A549 (cell line): ENCODE results near the gene VDAC2. TPM values are rescaled to one million over a fixed set of nuclear protein-coding genes. Genes with fewer than 3 reads are reported as not detected.

Source experiments
- ATAC-seq, 2 experiments: fragments of 200-7000 bp in 1 of 2; fragments of >200 bp in 1 of 2; cut with Nextera tagmentation in 1 of 2; cut with Tn5 transposase in 1 of 2; 3 replicates each; pipeline versions ENCODE4 v1.8.0 to v1.9.1; 2018 to 2020; ENCODE audit warnings: mild to moderate bottlenecking in 1 of 2, moderate library complexity in 1 of 2
- CTCF ChIA-PET: fragments of 300-600 bp; sonication (Branson Sonifier 250); formaldehyde crosslinking; extraction: SDS; loops from one replicate; lab custom pipeline; 2021; ENCODE audit warnings: antibody characterized with exemption, inconsistent platforms; lab: Yijun Ruan, JAX
- POLR2A ChIA-PET: fragments of 350-600 bp; formaldehyde crosslinking; extraction: SDS; loops from one replicate; lab custom pipeline; 2021; ENCODE audit warnings: antibody characterized with exemption, inconsistent platforms; lab: Yijun Ruan, JAX
- DNase-seq, 2 experiments: peaks; one replicate each; pipeline versions ENCODE4 v3.0.0 to v3.0.0-alpha.2; 2011 to 2016; ENCODE audit warnings: low read depth in 1 of 2, low spot score in 1 of 2
- FAIRE-seq: peaks from 2 replicates; lab custom pipeline; 2011; peaks lifted over from hg19 to GRCh38; lab: Jason Lieb, UNC
- H3K27ac ChIP-seq, 2 experiments: fragments of >200 bp; sonication (Bioruptor Twin); formaldehyde crosslinking; 3 replicates each; pipeline ENCODE4 v1.5.1; 2016 to 2017
- H3K4me1 ChIP-seq: fragments of >200 bp; sonication (Bioruptor Twin); formaldehyde crosslinking; 3 replicates; pipeline ENCODE4 v1.6.1; 2016
- H3K4me2 ChIP-seq: fragments of >200 bp; sonication (Bioruptor Twin); formaldehyde crosslinking; 3 replicates; pipeline ENCODE4 v1.6.1; 2016
- H3K4me3 ChIP-seq: fragments of >200 bp; sonication (Bioruptor Twin); formaldehyde crosslinking; 3 replicates; pipeline ENCODE4 v1.5.1; 2016
- H3K9me3 ChIP-seq: fragments of >200 bp; sonication (Bioruptor Twin); formaldehyde crosslinking; 3 replicates; pipeline ENCODE4 v1.6.1; 2016
- CHD2 ChIP-seq: fragments of 150-350 bp; IDR thresholded peaks from 2 replicates; pipeline ENCODE4 v1.6.1; 2014; ENCODE audit warnings: low read length; ENCODE audit not compliant: partially characterized antibody
- EHF ChIP-seq: fragments of 250-450 bp; sonication (Bioruptor Pico); IDR thresholded peaks from 2 replicates; pipeline ENCODE4 v1.5.0; 2020; ENCODE audit warnings: mild to moderate bottlenecking
- EHMT2 ChIP-seq: fragments of 200-600 bp; sonication (generic); IDR thresholded peaks from 2 replicates; pipeline ENCODE4 v1.6.1; 2016; ENCODE audit warnings: antibody characterized with exemption, low read depth, mild to moderate bottlenecking, moderate library complexity
- EP300 ChIP-seq, 2 experiments: fragments of >200 bp; sonication (Bioruptor Twin); formaldehyde crosslinking; IDR thresholded peaks; 2 replicates in 1 of 2; 3 replicates in 1 of 2; pipeline ENCODE4 v1.6.1; 2016 to 2017
- FOSL2 ChIP-seq, 2 experiments: fragments of 450-650 bp in 1 of 2; fragments of >200 bp in 1 of 2; sonication (Bioruptor Twin) in 1 of 2; formaldehyde crosslinking; IDR thresholded peaks; 2 replicates each; pipeline versions ENCODE4 v1.5.0 to v1.6.1; 2016 to 2020; ENCODE audit warnings: mild to moderate bottlenecking in 1 of 2, moderate library complexity in 1 of 2
- FOXS1 ChIP-seq: fragments of 250-450 bp; sonication (Bioruptor Pico); IDR thresholded peaks from 2 replicates; pipeline ENCODE4 v1.5.0; 2020; ENCODE audit warnings: mild to moderate bottlenecking, moderate library complexity
- HDAC2 ChIP-seq: fragments of 200-600 bp; sonication (generic); IDR thresholded peaks from 2 replicates; pipeline ENCODE4 v1.6.1; 2016
- HEYL ChIP-seq: fragments of 250-450 bp; sonication (Bioruptor Pico); IDR thresholded peaks from 2 replicates; pipeline ENCODE4 v1.8.0; 2021; ENCODE audit warnings: mild to moderate bottlenecking, moderate library complexity
- HOXA7 ChIP-seq: fragments of 250-450 bp; sonication (Bioruptor Pico); IDR thresholded peaks from 2 replicates; pipeline ENCODE4 v1.5.0; 2020; ENCODE audit warnings: mild to moderate bottlenecking, moderate library complexity
- JUN ChIP-seq, 2 experiments: fragments of >200 bp; sonication (Bioruptor Twin); formaldehyde crosslinking; IDR thresholded peaks; 2 replicates in 1 of 2; 3 replicates in 1 of 2; pipeline ENCODE4 v1.6.1; 2016 to 2017
- MAZ ChIP-seq: fragments of 150-350 bp; IDR thresholded peaks from 2 replicates; pipeline ENCODE4 v1.6.1; 2014; ENCODE audit warnings: antibody characterized with exemption, low read depth, low read length, borderline replicate concordance
- MYC ChIP-seq: IDR thresholded peaks from 2 replicates; pipeline ENCODE4 v1.6.1; 2012; ENCODE audit warnings: mild to moderate bottlenecking, inconsistent platforms, low read length, improper control_type of control experiment, borderline replicate concordance
- NR3C1 ChIP-seq: fragments of >200 bp; sonication (Bioruptor Twin); formaldehyde crosslinking; IDR thresholded peaks from 3 replicates; pipeline ENCODE4 v1.6.1; 2017
- POLR2A ChIP-seq: IDR thresholded peaks from 2 replicates; pipeline ENCODE4 v1.6.1; 2012; ENCODE audit warnings: mild to moderate bottlenecking, low read length
- POLR2AphosphoS2 ChIP-seq: conservative IDR thresholded peaks from 2 replicates; pipeline ENCODE4 v1.6.1; 2012; ENCODE audit warnings: low read length, improper control_type of control experiment, inconsistent platforms
- RAD21 ChIP-seq, 2 experiments: fragments of >200 bp in 1 of 2; sonication (Bioruptor Twin) in 1 of 2; formaldehyde crosslinking in 1 of 2; IDR thresholded peaks in 1 of 2; conservative IDR thresholded peaks in 1 of 2; 2 replicates in 1 of 2; 3 replicates in 1 of 2; pipeline ENCODE4 v1.6.1; 2012 to 2018; ENCODE audit warnings: inconsistent platforms in 1 of 2
- RARB ChIP-seq: fragments of 250-450 bp; sonication (Bioruptor Pico); IDR thresholded peaks from 2 replicates; pipeline ENCODE4 v1.8.0; 2021; ENCODE audit warnings: mild to moderate bottlenecking, moderate library complexity
- RCOR1 ChIP-seq: fragments of 150-350 bp; IDR thresholded peaks from 2 replicates; pipeline ENCODE4 v1.6.1; 2014; ENCODE audit warnings: antibody characterized with exemption, low read length, low read depth
- RFX5 ChIP-seq: fragments of 450-650 bp; IDR thresholded peaks from 2 replicates; pipeline ENCODE4 v1.7.1; 2014; ENCODE audit warnings: antibody characterized with exemption, mild to moderate bottlenecking, moderate library complexity
- RNF2 ChIP-seq: fragments of 200-600 bp; sonication (generic); IDR thresholded peaks from 2 replicates; pipeline ENCODE4 v1.6.1; 2016; ENCODE audit warnings: low read depth, mild to moderate bottlenecking, antibody characterized with exemption, moderate library complexity, borderline replicate concordance
- SREBF2 ChIP-seq: fragments of 450-650 bp; IDR thresholded peaks from 2 replicates; pipeline ENCODE4 v1.6.1; 2014; ENCODE audit warnings: mild to moderate bottlenecking, moderate library complexity
- ZC3H11A ChIP-seq: fragments of 450-650 bp; IDR thresholded peaks from 2 replicates; pipeline ENCODE4 v1.6.1; 2014; ENCODE audit warnings: antibody characterized with exemption, mild to moderate bottlenecking
- ZFP36 ChIP-seq: fragments of 450-650 bp; IDR thresholded peaks from 2 replicates; pipeline ENCODE4 v1.6.1; 2014; ENCODE audit warnings: borderline replicate concordance; ENCODE audit not compliant: partially characterized antibody
- WGBS: methylation state at CpG from one replicate; pipeline ENCODE4 v1.1.6; 2017; ENCODE audit errors: missing lambda C conversion rate; 5-methylcytosine and 5-hydroxymethylcytosine counted together
- polyA plus RNA-seq, 4 experiments: library from polyadenylated mRNA; depleted of rRNA in 3 of 4; stranded (reverse); fragments of >200 nt; fragmentation: RNase III in 1 of 4; extraction: RNeasy Plus Mini Kit Qiagen cat#74134 plus additional on column Dnase treatment in 1 of 4; gene quantifications; 2 replicates in 3 of 4; 3 replicates in 1 of 4; pipeline ENCODE4 v1.2.3, GENCODE V29; 2011 to 2017
- TF ChIP-seq, protein P1 (sequence below): IDR thresholded peaks from 2 replicates; pipeline ENCODE4 v1.6.1; 2012
- TF ChIP-seq, protein P2 (sequence below): fragments of >200 bp; sonication (Bioruptor Twin); formaldehyde crosslinking; IDR thresholded peaks from 3 replicates; pipeline ENCODE4 v1.5.1; 2016
- TF ChIP-seq, protein P3 (sequence below): IDR thresholded peaks from 2 replicates; pipeline ENCODE4 v1.6.1; 2012

Gene VDAC2
- polyA plus RNA-seq, 2 of the 4 experiments (the other 2 are of a cell fraction): 273 to 285 TPM

DNA sequence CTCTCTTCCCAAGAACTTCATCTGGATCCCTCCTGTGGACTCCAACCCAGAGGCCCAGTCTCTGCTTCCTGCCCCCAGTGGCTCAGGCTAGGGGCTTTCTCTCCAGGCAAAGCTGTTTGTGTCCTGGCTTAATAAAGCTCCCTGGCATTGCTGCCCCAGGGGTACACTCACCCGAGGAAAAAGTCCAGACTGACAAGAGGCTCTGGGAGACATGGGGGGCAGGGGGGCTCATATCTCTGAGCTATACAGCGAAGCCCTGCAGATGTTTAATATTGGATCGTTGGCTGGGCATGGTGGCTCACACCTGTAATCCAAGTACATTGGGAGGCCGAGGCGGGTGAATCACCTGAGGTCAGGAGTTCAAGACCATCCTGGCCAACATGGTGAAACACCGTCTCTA, 35.9 kb downstream of the VDAC2 start:
- FAIRE-seq: no peak
- Histone ChIP-seq H3K4me3 (no peak overlapping the region), H3K4me2 (no peak overlapping the region; the same call in 2 of the 3 replicates), H3K27ac (peak overlapping the region; percentile 26 to 60; a peak in 4 of 6 replicates), H3K9me3 (no peaks in the 10 kb centered on the region), H3K4me1 (peaks cover 15% of the 10 kb centered on the region)
- no peak for DNase-seq
- WGBS: 84% methylated on average over 6 of the region's 6 CpGs
- POLR2A ChIA-PET: no interaction called here
- TF ChIP-seq MYC (no peak), FOSL2 (IDR thresholded peaks at IDR 0.05) (no peak), FOSL2 (CRISPR knock-in tag; IDR thresholded peaks at IDR 0.05) (no peak), EHMT2 (no peak), RCOR1 (no peak), HOXA7 (CRISPR knock-in tag) (no peak), SREBF2 (no peak), RAD21 (conservative IDR thresholded peaks at IDR 0.05 in 1 of 2, IDR thresholded peaks at IDR 0.05 in 1 of 2) (no peak), FOXS1 (CRISPR knock-in tag) (no peak), ZC3H11A (no peak), RFX5 (no peak), EHF (no peak), RNF2 (no peak), POLR2A (no peak), ZFP36 (no peak), POLR2AphosphoS2 (no peak), JUN (IDR thresholded peaks at IDR 0.05) (no peak)
- TF ChIP-seq, protein P1, sequence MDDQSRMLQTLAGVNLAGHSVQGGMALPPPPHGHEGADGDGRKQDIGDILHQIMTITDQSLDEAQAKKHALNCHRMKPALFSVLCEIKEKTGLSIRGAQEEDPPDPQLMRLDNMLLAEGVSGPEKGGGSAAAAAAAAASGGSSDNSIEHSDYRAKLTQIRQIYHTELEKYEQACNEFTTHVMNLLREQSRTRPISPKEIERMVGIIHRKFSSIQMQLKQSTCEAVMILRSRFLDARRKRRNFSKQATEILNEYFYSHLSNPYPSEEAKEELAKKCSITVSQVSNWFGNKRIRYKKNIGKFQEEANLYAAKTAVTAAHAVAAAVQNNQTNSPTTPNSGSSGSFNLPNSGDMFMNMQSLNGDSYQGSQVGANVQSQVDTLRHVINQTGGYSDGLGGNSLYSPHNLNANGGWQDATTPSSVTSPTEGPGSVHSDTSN: no peak
- TF ChIP-seq, protein P2, sequence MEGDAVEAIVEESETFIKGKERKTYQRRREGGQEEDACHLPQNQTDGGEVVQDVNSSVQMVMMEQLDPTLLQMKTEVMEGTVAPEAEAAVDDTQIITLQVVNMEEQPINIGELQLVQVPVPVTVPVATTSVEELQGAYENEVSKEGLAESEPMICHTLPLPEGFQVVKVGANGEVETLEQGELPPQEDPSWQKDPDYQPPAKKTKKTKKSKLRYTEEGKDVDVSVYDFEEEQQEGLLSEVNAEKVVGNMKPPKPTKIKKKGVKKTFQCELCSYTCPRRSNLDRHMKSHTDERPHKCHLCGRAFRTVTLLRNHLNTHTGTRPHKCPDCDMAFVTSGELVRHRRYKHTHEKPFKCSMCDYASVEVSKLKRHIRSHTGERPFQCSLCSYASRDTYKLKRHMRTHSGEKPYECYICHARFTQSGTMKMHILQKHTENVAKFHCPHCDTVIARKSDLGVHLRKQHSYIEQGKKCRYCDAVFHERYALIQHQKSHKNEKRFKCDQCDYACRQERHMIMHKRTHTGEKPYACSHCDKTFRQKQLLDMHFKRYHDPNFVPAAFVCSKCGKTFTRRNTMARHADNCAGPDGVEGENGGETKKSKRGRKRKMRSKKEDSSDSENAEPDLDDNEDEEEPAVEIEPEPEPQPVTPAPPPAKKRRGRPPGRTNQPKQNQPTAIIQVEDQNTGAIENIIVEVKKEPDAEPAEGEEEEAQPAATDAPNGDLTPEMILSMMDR: no peak
- CTCF ChIA-PET: interaction anchor here (1.2 to 4.7 kb wide), 2 partner anchors 9 to 24 kb away, joined by 3 to 42 read pairs; partner anchors contain the start of gene COMTD1
- no peak for ATAC-seq

DNA sequence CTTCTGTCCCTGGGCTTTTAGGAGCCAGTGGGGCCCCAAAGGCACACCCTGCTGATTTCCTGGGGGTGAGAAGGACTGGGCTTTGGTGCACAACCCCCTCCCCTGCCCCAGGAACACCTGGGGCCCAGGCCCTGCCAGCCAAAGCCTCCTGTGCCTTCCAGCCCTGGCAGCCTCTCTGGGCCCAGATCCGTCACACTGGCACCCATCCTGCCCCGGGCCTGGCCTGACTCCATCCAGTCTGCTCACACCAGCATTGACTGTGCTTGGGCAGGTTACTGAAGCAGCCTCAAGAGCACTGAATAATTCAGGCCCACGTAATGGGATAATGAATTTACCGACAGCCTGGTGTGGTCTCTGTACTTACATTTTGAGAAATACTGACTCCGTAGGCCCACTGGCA, 37.2 kb downstream of the VDAC2 start:
- peaks cover 15% of the 10 kb centered on the region for H3K4me1 ChIP-seq
- peaks cover 7% of the 10 kb centered on the region; the same call in 2 of the 3 replicates for H3K9me3 ChIP-seq
- no peak overlapping the region for H3K27ac ChIP-seq
- no peak overlapping the region for H3K4me2 ChIP-seq
- ChIA-PET POLR2A (no interaction called here), CTCF (interaction anchor here (1.2 to 4.7 kb wide), 2 partner anchors 11 to 22 kb away, joined by 3 to 42 read pairs; partner anchors contain the start of gene COMTD1)
- FAIRE-seq (no peak), DNase-seq (no peak), ATAC-seq (no peak)
- no peak overlapping the region for H3K4me3 ChIP-seq
- WGBS: 81% methylated on average over 5 of the region's 5 CpGs
- TF ChIP-seq FOSL2 (IDR thresholded peaks at IDR 0.05) (no peak), FOSL2 (CRISPR knock-in tag; IDR thresholded peaks at IDR 0.05) (no peak), MAZ (no peak), HEYL (CRISPR knock-in tag) (no peak), JUN (IDR thresholded peaks at IDR 0.05) (no peak), EP300 (IDR thresholded peaks at IDR 0.05) (no peak), ZFP36 (no peak), RARB (CRISPR knock-in tag) (no peak), CHD2 (no peak), HDAC2 (no peak), NR3C1 (no peak)
- TF ChIP-seq, protein P1: no peak
- TF ChIP-seq, protein P3, sequence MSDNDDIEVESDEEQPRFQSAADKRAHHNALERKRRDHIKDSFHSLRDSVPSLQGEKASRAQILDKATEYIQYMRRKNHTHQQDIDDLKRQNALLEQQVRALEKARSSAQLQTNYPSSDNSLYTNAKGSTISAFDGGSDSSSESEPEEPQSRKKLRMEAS: no peak
